ENCODE data around the gene GNB5.

GNB5 gene

DNA sequence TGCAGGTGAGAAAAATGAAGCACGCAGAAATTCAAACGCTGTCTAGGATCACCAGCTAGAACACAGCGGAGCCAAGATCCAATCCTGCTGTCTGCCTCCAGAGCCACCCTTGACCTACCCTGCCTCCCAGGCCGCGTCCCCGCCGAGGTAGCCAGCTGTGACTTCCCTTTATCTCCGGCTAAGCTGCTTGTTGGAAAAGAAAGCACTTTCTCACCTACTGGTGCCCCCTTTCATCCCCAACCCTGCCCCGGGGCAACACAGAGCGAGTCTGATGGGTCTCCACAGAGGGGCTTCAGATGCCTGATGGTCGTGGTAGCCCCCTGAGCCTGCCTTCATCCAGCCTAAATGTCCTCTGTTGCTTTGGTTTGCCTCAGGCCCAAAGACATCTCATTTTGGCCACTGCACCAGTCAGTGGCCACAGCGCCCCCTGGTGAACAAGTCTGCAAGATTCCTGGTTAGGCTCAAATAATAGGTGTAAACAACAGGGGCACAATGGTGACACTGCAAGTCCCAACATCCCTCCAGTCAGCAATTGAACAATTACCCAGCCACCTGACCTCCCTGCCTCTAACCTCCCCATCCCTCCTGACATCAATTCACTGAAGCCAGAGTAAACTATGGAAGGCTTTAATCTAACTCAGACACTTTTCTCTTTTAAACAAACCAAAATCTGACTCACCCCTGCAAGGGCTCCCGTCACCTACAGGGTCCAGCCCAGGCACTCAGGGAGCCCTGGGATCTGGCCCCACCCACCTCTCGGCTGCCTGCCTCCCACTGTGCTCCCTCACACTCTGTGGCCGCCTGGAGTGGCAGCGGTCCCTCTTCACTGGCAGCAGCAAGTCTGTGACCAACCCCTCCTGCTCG, 51.4 kb downstream of the GNB5 start:
- peak; percentile 67 for DNase-seq

DNA sequence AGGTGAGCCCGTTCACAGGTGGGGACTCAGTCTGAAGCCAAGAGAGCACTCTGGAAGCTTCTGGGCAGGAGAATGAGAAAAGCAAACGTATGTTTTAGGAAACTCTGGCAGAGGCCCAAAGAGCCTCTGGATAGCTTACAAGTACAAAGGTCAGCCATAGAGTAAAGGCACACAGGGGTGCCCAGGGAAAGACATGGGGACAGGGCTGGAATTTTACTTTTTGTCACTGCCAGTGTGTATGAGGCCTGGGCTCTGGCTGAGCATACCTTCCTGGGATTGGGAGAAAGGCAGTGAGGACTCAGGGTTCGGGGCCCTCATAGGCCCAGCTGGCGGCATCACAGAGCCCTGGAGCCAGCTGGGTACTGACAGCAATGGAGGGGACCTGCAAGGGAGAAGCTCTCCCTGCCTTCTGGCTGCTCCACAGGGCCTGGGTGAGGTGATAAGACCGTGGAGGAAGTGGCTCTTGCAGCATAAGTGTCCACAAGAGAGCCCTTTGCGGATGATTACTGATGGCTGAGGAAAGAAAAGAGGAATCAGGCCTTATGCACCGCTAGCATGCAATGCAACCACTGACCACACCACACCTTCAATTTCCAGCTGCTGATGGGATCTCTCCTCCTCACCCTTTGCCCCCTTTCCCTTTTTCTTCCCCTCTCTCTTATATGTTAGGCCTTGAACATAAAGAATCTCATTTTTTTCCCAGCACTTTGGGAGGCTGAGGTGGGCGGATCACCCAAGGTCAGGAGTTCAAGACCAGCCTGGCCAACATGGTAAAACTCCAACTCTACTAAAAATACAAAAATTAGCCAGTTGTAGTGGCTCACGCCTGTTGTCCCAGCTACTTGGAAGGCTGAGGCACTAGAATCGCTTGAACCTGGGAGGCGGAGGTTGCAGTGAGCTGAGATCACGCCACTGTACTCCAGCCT, 53.5 kb downstream of the GNB5 start:
- DNase-seq, result no peak

DNA sequence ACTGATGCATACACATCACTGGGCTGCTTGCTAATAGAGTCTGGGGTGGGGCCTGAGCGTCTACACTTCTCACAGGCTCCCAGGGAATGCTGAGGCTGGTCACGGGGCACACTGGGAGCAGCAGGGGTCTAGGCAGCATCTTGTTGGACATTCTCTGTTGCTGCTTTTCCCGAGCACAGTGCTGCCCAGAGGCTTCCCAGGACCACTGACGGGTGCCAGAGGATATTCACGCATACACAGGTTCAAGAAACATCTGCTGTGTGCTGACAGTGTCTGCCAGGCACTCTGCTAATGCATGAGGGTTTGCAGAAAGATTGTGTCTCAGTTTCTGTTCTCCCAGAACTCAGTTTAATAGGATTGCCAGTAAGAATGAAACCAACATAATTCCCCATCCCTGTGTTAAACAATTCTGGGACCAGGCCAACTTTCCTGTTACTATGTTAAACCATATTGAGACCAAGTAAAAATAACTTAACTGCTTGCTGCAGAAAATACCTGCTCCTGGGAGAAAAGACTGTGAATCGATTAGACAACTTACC, 54.7 kb downstream of the GNB5 start:
- no peak for DNase-seq

DNA sequence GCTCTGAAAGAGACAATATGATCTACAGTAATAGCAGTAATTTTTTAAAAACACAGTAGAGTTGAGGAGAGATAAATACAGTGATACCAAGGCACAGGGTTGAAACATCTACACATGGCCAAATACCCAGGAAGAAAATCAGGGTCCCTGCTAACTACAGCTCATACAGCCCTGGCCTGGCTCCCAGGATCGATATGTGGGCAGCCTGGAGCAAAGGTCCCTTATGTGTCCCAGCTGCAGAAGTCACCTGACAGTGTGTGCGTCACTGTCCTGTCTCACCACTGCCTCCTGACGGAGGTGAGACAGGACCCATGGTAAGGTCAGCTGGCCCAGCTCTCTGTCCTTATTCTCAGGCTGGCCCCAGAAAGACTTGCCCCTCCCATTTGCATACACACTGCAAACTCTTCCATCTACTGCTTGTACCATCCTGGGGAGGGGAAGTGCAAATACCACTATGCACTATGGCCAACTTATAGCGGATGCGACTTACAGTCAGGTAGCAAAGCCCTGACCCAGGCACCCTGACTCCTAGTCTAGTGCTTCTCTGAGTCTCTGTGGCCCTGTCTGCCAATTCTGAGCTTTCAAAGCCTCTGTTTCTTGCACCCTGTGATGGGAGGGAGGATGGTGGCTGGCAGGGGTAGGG, 56.6 kb downstream of the GNB5 start:
- no peak for DNase-seq

DNA sequence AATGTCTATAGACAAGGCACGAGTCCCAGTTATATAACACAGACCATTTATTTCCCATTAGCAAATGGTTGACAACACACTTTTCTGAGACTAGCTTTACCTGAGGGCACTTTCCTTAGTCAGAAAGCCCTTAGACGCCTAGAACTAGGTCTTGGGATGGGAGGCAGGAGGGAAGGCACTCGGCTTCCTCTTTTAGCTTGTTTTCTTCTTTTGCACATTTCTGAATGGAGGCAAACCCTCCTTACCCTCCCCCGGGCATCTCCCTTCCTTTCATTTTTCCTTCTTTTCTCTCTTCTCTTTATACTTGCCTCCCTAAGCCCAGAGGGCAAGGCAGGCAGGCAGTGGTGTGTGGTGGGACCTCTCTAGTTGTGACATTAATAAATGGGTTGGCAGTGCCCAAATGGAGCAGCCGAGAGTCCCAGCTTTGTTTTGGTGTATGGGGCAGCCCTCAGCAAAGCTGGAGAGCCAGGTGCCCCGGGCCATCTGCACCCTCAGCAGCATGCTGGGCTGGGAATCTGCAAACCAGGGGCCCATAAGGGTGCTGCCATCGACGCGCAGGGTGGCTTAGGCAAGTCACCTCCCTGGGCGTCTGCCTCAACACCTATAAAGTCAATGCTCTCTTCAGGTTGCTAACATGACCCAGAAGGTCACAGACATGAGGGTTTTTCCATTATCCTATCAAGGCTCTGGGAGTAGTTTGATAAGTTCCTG, 57.5 kb downstream of the GNB5 start:
- DNase-seq, result no peak

DNA sequence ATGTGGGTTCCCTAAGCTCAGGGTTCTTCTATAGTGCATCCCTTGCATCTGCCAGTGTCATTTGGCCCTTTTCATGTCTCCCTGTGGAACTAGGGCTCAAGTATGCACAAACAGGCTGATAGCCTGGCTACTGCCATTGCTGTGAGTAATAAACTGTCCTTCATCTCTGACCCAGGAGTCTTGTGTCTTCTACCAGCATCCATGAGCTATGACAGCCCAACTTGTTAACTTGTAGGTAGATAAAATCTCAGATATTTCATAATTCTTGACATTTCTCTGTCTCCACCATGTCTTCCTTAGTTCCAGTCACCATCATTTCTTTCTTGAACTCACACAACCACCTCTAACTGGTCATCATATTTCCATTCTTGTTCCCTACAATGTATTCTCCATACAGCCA, 59.1 kb downstream of the GNB5 start:
- no peak for DNase-seq

DNA sequence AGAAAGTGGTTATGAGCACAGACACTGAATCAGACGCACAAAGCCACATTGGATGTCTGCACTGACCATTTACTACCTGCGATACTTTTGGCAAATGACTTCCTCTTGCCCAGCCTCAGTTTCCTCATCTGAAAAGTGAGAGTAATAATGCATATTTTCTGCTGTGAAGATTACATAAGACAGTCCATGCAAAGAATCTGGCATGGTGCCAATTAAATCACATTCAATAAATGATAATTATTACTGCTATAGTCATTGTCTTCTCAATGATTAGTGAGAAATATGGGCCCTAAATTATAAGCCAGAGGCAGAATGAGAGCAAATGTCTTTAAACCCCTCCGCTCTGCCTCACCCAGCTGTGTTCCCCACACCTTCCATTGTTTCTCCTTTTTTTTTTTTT, 62.6 kb downstream of the GNB5 start:
- DNase-seq, result no peak

DNA sequence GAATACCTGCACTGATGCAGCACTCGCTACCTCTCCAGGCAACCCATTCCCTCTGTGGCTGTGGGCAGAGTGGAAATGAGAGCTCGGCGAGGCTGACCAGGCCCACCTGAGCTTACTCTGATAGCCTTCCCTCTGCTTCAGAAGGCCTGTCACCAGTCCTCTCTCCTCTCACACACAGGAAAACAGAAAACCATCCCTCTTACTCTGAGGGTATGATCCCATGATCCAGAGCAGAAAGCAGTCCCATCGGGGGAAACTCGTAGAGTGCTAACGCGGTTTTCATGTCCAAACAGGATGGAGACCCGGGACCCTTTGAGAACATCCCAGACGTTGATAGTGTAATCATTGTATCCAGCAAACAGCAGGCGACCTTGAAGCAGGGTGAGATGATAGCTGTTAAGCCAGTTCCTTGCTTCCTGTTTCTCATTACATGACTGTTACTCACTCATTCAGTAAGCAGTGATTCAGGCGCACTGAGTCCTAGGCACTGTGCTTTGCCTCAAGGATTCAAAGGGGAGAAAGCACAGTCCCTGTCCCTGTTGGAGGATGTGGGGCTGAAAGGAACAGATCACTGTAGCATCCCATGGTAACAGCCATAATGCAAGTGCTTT, 66.8 kb downstream of the GNB5 start:
- no peak for DNase-seq

DNA sequence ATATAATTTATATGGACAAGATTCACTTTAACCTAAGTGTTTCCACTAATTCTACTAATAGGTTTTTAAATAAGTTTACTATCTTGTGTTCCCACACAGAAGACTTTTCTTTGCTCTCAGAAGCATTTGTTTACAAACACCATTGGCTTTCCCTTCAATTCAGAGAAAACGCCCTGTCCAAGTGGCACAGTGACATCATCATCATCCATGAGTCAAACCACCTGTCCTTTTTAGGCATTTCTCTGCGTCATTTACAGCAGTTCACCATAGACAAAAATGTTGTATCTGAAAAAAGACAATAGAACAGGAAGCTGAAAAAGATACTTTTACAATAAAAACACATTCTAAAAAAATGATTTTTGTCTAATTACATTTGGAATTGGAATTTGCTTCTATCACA, 69.3 kb downstream of the GNB5 start:
- no peak for DNase-seq

DNA sequence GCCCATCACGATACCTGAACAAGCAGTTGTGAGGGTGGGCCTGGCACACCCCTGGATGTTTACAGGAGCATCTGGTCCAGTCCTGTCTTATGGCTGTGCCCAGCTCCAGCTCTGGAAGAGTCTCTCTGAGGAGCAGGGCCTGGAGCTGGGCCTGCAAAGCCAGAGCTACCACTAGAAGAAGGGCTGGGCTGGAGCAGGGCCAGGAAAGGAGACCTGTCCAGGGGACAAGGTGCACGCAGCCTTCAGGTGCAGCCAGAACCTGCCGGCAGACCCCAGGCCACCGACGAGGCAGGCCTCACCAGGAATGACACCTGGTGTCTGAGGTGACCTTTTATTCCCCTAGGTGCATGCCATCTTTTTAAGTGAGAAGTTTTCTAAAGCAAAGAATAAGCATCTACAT, 70.2 kb downstream of the GNB5 start:
- no peak for DNase-seq

DNA sequence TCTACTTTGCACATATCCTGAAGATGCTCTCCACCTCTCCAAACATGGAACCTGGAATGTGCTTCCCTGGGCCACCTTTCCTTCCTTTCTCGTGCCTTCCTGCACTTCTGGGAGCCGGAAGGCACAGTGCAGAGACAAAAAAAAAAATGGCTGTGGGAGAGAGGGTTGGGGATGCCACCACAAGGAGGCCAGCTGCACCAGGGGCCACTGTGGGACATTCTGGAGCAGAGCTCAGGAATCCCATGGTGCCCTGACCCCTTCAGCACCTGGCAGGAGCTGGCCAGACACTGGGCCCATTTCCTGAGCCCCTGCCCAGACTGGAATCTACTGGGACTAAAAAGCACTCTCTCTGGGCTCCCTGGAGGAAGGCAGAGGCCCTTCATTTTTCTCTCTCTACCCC, 70.7 kb downstream of the GNB5 start:
- no peak for DNase-seq

DNA sequence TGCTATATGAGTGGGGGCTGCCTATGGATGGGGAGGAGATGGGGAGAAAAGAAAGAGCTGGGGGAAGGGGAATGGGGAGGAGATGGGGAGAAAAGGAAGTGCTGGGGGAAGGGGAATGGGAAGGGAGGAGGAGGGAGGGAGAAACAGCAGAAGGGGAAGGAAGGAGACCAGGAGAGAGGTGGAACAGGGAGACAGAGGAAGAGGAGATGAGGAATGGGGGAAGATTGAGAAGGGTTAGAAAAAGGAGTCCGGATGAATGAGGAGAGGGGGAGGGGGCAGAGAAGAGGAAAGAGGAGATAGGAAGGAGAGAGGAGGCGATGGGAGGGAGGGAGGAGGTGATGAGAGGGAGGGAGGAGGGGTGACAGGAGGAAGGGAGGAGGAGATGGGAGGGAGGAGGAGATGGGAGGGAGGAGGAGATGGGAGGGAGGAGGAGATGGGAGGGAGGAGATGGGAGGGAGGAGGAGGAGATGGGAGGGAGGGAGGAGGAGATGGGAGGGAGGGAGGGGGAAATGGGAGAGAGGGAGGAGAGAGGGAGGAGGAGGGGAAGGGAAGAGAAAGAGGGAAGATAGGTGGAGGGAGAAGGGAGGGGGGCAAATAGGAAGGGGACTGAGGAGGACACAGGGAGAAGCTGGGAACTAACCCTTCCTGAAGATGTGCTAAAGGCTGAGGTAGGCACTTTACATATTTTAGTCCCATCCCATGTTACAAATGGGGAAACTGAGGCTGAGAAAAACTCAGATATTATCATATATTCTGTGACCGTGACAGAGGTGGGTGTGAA, 72.0 kb downstream of the GNB5 start:
- no peak for DNase-seq

DNA sequence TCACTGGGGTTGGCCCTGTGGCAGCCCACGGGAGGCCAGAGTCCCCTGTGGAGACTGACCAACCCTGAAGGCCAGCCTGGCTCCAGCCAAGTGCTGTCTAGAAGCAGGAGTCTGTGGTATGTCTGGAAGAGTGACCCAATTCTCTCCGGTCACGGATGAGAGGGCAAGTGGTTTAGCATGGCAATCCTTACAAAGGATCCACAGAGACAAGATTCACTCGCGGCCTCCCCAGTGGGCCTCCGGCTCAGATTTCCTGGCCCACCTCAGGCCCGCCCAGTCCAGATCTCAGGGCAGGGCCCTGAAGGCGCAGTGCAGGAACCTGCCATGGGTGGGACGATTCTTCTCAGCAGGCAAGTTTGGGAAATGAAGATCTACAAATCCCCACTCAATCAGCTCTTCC, 73.6 kb downstream of the GNB5 start:
- no peak for DNase-seq

DNA sequence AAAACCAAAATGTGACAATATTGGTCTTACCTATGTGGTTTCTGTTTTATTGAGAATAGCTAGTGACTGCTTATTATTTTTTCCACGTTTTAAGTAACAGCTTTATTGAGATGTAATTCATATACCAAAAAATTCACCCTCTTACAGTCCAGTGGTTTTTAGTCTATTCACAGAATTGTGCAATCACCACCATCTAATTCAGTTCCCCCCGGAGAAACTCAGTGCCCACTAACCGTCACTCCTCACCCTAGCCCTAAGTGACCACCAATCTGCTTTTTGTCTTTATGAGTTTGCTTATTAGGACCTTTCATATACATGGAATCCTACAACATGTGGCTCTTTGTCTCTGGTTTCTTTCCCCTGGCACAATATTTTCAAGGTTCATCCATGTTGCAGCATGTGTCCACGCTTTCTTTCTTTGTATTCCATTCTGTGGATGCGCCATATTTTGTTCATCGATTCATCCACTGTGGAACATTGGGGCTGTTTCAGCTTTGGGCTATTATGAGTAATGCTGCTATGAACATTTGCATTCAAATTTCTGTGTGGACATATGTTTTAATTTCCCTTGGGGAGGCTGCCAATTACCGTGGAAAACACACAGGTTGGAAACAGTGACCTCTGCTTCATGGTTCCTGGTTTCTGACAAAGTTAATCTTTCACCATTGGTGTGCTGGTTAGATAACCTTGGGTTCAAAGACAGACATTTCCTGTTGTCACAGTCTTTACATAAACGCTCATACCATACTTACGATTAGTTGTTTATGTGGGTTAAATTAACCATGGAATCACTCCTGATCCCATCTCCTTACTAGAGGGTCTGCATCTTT, 75.4 kb downstream of the GNB5 start:
- no peak for DNase-seq

DNA sequence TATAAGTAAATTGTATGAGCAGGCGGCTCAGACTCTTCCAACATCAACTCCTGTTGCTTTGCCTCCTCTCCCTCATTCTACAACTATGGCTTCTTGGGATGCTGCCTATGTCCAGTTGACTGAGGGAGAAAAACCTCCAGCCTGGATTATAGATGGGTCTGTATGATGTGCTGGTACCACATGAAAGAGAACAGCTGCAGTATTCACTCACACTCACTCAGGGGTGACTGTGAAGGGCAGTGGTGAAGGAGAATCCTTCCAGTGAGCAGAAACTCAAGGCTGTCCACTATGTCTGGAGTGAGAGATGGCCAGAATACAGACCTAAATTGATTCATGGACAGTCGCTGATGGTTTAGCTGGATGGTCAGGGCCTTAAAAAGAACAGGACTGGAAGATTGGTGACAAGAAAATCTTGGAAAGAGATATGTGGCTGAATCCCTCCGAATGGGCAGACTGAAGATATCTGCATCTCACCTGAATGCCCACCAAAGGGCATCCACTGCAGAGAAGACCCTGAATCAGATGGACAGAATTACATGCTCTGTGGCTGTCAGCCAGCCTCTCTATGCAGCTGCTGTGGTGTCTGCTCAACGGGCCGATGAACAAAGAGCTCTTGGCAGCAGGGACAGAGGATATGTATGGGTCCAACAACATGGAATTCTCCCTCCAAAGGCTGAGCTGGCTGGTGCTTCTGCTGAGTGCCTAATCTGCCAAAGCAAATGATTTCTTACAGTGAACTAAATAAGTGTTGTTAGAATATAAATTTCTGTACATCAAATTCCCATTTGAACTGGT, 76.7 kb downstream of the GNB5 start:
- no peak for DNase-seq

DNA sequence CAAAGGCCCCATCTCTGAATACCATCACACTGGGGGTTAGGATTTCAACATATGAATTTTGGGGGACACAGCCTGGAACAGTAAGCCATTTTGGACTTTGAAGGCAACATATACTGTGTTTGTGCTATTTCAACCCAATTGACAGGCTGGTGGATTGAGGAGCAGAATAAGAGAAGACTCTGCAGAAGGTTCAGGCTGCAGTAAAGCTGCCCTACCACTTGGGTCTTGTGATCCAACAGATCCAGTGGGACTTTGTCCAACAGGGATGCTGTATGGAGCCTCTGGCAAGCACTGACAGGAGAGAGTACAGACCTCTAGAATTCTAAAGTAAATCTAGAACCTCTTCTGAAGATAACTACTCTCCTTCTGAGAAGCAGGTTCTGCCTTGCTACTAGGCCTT, 77.5 kb downstream of the GNB5 start:
- DNase-seq, result no peak

DNA sequence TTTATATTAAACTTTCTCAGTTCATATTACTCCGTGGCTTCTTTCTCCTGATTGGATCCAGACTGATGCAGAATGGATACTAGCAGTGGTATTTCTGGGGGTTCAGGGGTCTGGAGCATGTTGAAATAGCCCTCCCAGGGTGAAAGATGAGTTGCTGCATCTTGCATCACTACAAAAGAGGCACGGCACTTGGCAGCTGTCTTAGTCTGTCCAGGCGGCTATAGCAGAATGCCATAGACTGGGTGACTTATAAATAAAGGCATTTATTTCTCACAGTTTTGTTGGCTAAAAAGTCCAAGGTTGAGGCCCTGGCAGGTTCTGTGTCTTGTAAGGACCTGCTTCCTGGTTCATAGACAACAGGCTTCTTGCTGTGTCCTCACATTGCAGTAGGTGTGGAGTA, 78.0 kb downstream of the GNB5 start:
- no peak for DNase-seq

DNA sequence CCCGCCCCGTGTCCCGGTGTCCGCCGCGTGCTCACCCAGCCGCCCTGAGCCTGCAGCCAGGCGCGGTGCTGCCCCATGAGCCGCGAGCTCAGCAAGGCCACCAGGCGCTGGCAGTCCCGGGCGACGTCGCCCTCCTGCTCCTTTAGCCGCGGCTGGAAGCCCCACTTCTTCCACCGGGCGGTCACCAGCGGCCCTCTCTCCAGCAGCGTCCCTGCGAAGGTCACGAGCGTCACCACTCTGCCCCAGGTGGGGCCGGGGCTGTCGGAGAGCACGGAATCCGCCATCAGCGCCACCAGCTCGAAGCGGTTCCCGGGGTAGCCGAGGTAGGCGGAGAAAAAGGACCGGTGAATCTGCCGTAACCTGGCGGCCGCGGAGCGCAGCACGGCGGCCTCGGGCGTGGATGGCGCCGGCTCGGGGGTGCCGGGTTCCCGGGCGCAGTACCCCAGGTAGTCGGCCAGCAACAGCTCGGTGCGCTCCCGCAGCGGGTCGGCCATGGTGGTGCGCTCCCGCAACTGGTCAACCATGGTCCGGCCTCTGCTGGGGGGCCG, 78.9 kb downstream of the GNB5 start:
- DNase-seq, result peak; percentile 49

DNA sequence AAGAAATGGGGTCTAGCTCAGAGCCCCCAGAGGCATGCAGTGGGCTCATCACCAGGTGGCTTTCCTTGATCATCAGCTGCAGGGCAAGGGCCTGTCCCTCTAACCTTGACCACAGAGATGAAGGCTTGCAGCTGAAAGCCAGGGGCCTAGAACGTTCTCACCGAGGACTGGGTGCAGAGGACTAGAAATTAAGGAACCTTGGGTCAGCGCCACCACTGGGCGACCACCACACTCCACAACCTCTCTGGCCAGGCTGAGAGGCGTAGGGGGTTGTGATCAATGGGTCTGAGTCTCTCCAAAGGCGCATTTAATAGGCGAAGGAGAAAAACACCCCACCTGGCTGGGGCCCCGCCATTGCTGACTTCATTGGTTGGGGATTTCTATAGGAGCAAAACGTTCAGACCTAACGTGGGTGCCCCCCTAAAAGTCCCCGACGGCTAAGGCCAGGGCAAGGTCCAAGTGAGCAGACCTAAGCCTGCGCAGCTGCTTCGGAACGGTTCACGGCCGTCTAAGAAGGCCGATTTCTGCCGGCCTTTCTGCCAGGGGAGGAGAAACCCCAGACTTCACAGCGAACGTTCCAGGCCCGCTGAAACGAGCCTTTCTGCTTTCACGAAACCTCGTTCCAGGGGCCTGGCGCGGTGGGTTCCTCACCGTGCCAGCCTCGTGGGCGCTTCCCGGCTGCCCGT, 79.5 kb downstream of the GNB5 start:
- no peak for DNase-seq
